Small intestine (tissue), 7 donors: ENCODE measurements around the gene WDR1. TPM values are rescaled to one million over a fixed set of nuclear protein-coding genes. Genes with fewer than 3 reads are reported as not detected.
A peak's percentile ranks its signal among the peaks of the same experiment; 100 is the strongest.

Experiments
- DNase-seq, 2 donors: peaks; one replicate each; pipeline versions ENCODE4 v3.0.0 to v3.0.0-alpha.2; 2013
- FAIRE-seq: peaks from 2 replicates; lab custom pipeline; 2012; peaks lifted over from hg19 to GRCh38; lab: Jason Lieb, UNC
- H3K27ac ChIP-seq, 3 donors: one replicate each; pipeline ENCODE4 v1.5.1; 2013; ENCODE audit warnings: low read length in 2 of 3, mild to moderate bottlenecking in 2 of 3, control low read depth in 1 of 3, inconsistent platforms in 1 of 3, low read depth in 1 of 3, moderate library complexity in 1 of 3
- H3K27me3 ChIP-seq, 3 donors: one replicate each; pipeline ENCODE4 v1.6.1; 2013; ENCODE audit warnings: low read length in 3 of 3, inconsistent platforms in 1 of 3; ENCODE audit not compliant: control insufficient read depth in 3 of 3, insufficient read depth in 3 of 3
- H3K36me3 ChIP-seq, 3 donors: one replicate each; pipeline ENCODE4 v1.6.1; 2013; ENCODE audit warnings: low read length in 3 of 3, inconsistent platforms in 1 of 3, low read depth in 1 of 3, mild to moderate bottlenecking in 1 of 3, moderate library complexity in 1 of 3; ENCODE audit not compliant: control insufficient read depth in 3 of 3, insufficient read depth in 2 of 3
- H3K4me1 ChIP-seq, 3 donors: one replicate each; pipeline ENCODE4 v1.6.1; 2013; ENCODE audit warnings: low read length in 2 of 3, inconsistent platforms in 1 of 3, low read depth in 1 of 3, mild to moderate bottlenecking in 1 of 3, moderate library complexity in 1 of 3; ENCODE audit not compliant: control insufficient read depth in 3 of 3, insufficient read depth in 2 of 3
- H3K4me3 ChIP-seq, 3 donors: one replicate each; pipeline ENCODE4 v1.5.1; 2013; ENCODE audit warnings: low read length in 3 of 3, control low read depth in 1 of 3, inconsistent platforms in 1 of 3, low read depth in 1 of 3, mild to moderate bottlenecking in 1 of 3, moderate library complexity in 1 of 3
- H3K9me3 ChIP-seq, 2 donors: one replicate each; pipeline ENCODE4 v1.6.1; 2013; ENCODE audit warnings: low read depth in 1 of 2, low read length in 1 of 2; ENCODE audit not compliant: control insufficient read depth in 2 of 2, insufficient read depth in 1 of 2
- WGBS, 3 donors: extraction: QIAGEN DNeasy Blood & Tissue Kit; methylation state at CpG; one replicate each; pipeline ENCODE4 v1.1.7; 2013; 5-methylcytosine and 5-hydroxymethylcytosine counted together
- polyA plus RNA-seq, 4 donors: library from polyadenylated mRNA; stranded (reverse) in 3 of 4; unstranded in 1 of 4; fragments of 200-250 nt in 3 of 4; fragments of 120-200 nt in 1 of 4; gene quantifications; one replicate each; pipeline versions ENCODE4 v1.2.1 to v1.2.3, GENCODE V29; 2013
- donor health status: healthy with polysubstance abuse.
- donor health status: control.
- donor health status: control.
- donor health status: Bipolar disorder and iron deficiency.
- donor health status: healthy.

WDR1 gene
- polyA plus RNA-seq, 4 donors = 147 to 196 (median 165) TPM

- WGBS, 3 donors = 74 to 79% (median 75%) methylated on average over 13 of the region's 13 CpGs
- H3K27me3 ChIP-seq = no peaks in the 10 kb centered on the region
- peaks cover 8 to 29% (median 15%) of the 10 kb centered on the region in 3 donors for H3K4me1 ChIP-seq
- H3K27ac ChIP-seq = peak overlapping the region in 1 of 3 donors; percentile 78
- no peak for FAIRE-seq
- peaks cover 0 to 84% (median 21%) of the 10 kb centered on the region in 3 donors for H3K36me3 ChIP-seq
- no peaks in the 10 kb centered on the region for H3K9me3 ChIP-seq
- DNase-seq = no peak
- no peak overlapping the region for H3K4me3 ChIP-seq
Observed at GRCh38 chr4:10102474-10103332, 13.9 kb downstream of the WDR1 start.

- Histone ChIP-seq H3K9me3 (no peaks in the 10 kb centered on the region), H3K27me3 (no peaks in the 10 kb centered on the region), H3K27ac (peak overlapping the region in 1 of 3 donors; percentile 78), H3K4me1 (peaks cover 4 to 22% (median 7%) of the 10 kb centered on the region in 3 donors), H3K4me3 (no peak overlapping the region), H3K36me3 (peaks cover 0 to 84% (median 27%) of the 10 kb centered on the region in 3 donors)
- no peak for DNase-seq
- no peak for FAIRE-seq
- WGBS, 3 donors = 72 to 91% (median 87%) methylated on average over 14 of the region's 14 CpGs
Observed at GRCh38 chr4:10101671-10102473, 14.7 kb downstream of the WDR1 start.

- Histone ChIP-seq H3K27me3 (no peaks in the 10 kb centered on the region), H3K4me1 (peaks cover 0 to 18% (median 2%) of the 10 kb centered on the region in 3 donors), H3K36me3 (peaks cover 0 to 88% (median 28%) of the 10 kb centered on the region in 3 donors), H3K27ac (peak overlapping the region in 1 of 3 donors; percentile 52), H3K9me3 (no peaks in the 10 kb centered on the region), H3K4me3 (no peak overlapping the region)
- whole genome bisulfite sequencing, 3 donors = 60 to 69% (median 67%) methylated on average over 12 of the region's 12 CpGs
- no peak for DNase-seq
- FAIRE-seq = no peak
Observed at GRCh38 chr4:10100734-10101216, 15.8 kb downstream of the WDR1 start.

- Histone ChIP-seq H3K4me1 (peaks cover 0 to 10% (median 0%) of the 10 kb centered on the region in 3 donors), H3K9me3 (no peaks in the 10 kb centered on the region), H3K27ac (peak overlapping the region in 1 of 3 donors; percentile 12), H3K36me3 (peaks cover 2 to 95% (median 28%) of the 10 kb centered on the region in 3 donors), H3K4me3 (no peak overlapping the region), H3K27me3 (no peaks in the 10 kb centered on the region)
- 68 to 85% (median 79%) methylated on average over 25 of the region's 25 CpGs for WGBS, 3 donors
- DNase-seq = no peak
- FAIRE-seq = no peak
Observed at GRCh38 chr4:10099499-10100325, 16.9 kb downstream of the WDR1 start.

GRCh38 chr4:10098780-10099160 lies 17.8 kb downstream of the WDR1 start:
- peaks cover 8 to 97% (median 29%) of the 10 kb centered on the region in 3 donors for H3K36me3 ChIP-seq
- no peak overlapping the region for H3K27ac ChIP-seq
- DNase-seq (no peak), FAIRE-seq (no peak)
- 66 to 82% (median 75%) methylated on average over 11 to 12 of the region's 12 CpGs for WGBS, 3 donors
- peaks cover 0 to 8% (median 2%) of the 10 kb centered on the region in 3 donors for H3K4me1 ChIP-seq
- H3K9me3 ChIP-seq = no peaks in the 10 kb centered on the region
- no peak overlapping the region for H3K4me3 ChIP-seq
- no peaks in the 10 kb centered on the region for H3K27me3 ChIP-seq

GRCh38 chr4:10097906-10098779 lies 18.5 kb downstream of the WDR1 start:
- 92 to 93% (median 93%) methylated on average over 9 of the region's 9 CpGs for WGBS, 3 donors
- Histone ChIP-seq H3K4me3 (no peak overlapping the region), H3K4me1 (peaks cover 0 to 15% (median 8%) of the 10 kb centered on the region in 3 donors), H3K9me3 (no peaks in the 10 kb centered on the region), H3K27me3 (no peaks in the 10 kb centered on the region), H3K27ac (no peak overlapping the region), H3K36me3 (peaks cover 8 to 100% (median 30%) of the 10 kb centered on the region in 3 donors)
- DNase-seq (no peak), FAIRE-seq (no peak)

GRCh38 chr4:10096978-10097335 lies 19.6 kb downstream of the WDR1 start:
- H3K9me3 ChIP-seq = no peaks in the 10 kb centered on the region
- no peaks in the 10 kb centered on the region for H3K27me3 ChIP-seq
- FAIRE-seq = no peak
- peaks cover 0 to 16% (median 11%) of the 10 kb centered on the region in 3 donors for H3K4me1 ChIP-seq
- no peak overlapping the region for H3K4me3 ChIP-seq
- no peak for DNase-seq
- peak overlapping the region in 2 of 3 donors; percentile 32 to 87 for H3K27ac ChIP-seq
- H3K36me3 ChIP-seq = peaks cover 13 to 100% (median 25%) of the 10 kb centered on the region in 3 donors
- 76 to 82% (median 81%) methylated on average over 9 of the region's 9 CpGs for WGBS, 3 donors
